WTC11 (cell line): ENCODE results near the gene CAGE1. TPM values are rescaled to one million over a fixed set of nuclear protein-coding genes. Genes with fewer than 3 reads are reported as not detected.

Source experiments
- ATAC-seq: fragments of 200-7000 bp; cut with Tn5 transposase; 2 replicates; pipeline ENCODE4 v1.10.0; 2021; ENCODE audit warnings: mild to moderate bottlenecking, moderate library complexity
- CTCF ChIA-PET: fragments of 300-600 bp; sonication (Branson Sonifier 250); formaldehyde crosslinking; loops from one replicate; lab custom pipeline; 2021; ENCODE audit warnings: antibody characterized with exemption; lab: Charles Lee
- POLR2A ChIA-PET: fragments of 350-600 bp; sonication (Branson Sonifier 250); formaldehyde crosslinking; loops from one replicate; lab custom pipeline; 2021; ENCODE audit warnings: antibody characterized with exemption; lab: Charles Lee
- DNase-seq: peaks from one replicate; pipeline ENCODE4 v3.0.0; 2021; ENCODE audit warnings: low spot score
- H3K27ac Mint-ChIP-seq: 2 replicates; pipeline ENCODE4 v1.8.0; 2021; ENCODE audit warnings: mixed read lengths
- H3K27me3 Mint-ChIP-seq: 2 replicates; pipeline ENCODE4 v1.8.0; 2021; ENCODE audit warnings: low read depth, mild to moderate bottlenecking, moderate library complexity, mixed read lengths
- H3K36me3 Mint-ChIP-seq: 2 replicates; pipeline ENCODE4 v1.8.0; 2021; ENCODE audit warnings: mixed read lengths
- H3K4me1 Mint-ChIP-seq: 2 replicates; pipeline ENCODE4 v1.8.0; 2022; ENCODE audit warnings: mixed read lengths
- H3K4me3 Mint-ChIP-seq: 2 replicates; pipeline ENCODE4 v1.8.0; 2021; ENCODE audit warnings: mild to moderate bottlenecking, moderate library complexity, mixed read lengths
- H3K9me3 Mint-ChIP-seq: 2 replicates; pipeline ENCODE4 v1.8.0; 2021; ENCODE audit warnings: mixed read lengths
- AFF4 ChIP-seq: sonication (generic); formaldehyde crosslinking; IDR thresholded peaks from 2 replicates; pipeline ENCODE4 v1.8.1; 2023; ENCODE audit warnings: mild to moderate bottlenecking, missing genetic modification reagents, borderline replicate concordance
- ATF3 ChIP-seq: sonication (generic); formaldehyde crosslinking; conservative IDR thresholded peaks from 2 replicates; pipeline ENCODE4 v1.8.1; 2022; ENCODE audit warnings: mild to moderate bottlenecking, missing genetic modification reagents
- CBFB ChIP-seq: sonication (generic); formaldehyde crosslinking; IDR thresholded peaks from 2 replicates; pipeline ENCODE4 v1.8.1; 2022; ENCODE audit warnings: mild to moderate bottlenecking, low read depth, missing genetic modification reagents
- CDX4 ChIP-seq: fragments of 250-450 bp; sonication (Bioruptor Pico); IDR thresholded peaks from 2 replicates; pipeline ENCODE4 v1.9.0; 2021; ENCODE audit warnings: moderate library complexity, mild to moderate bottlenecking, inconsistent platforms, borderline replicate concordance
- CREB1 ChIP-seq: sonication (generic); formaldehyde crosslinking; IDR thresholded peaks from 2 replicates; pipeline ENCODE4 v1.8.0; 2023; ENCODE audit warnings: mild to moderate bottlenecking, missing genetic modification reagents
- CREM ChIP-seq: sonication (generic); formaldehyde crosslinking; IDR thresholded peaks from 2 replicates; pipeline ENCODE4 v1.8.1; 2022; ENCODE audit warnings: mild to moderate bottlenecking, missing genetic modification reagents, moderate library complexity
- CTCF ChIP-seq: fragments of 200-600 bp; IDR thresholded peaks from 2 replicates; pipeline ENCODE4 v1.8.0; 2022; ENCODE audit warnings: antibody characterized with exemption
- E2F1 ChIP-seq: sonication (generic); formaldehyde crosslinking; IDR thresholded peaks from 2 replicates; pipeline ENCODE4 v1.8.0; 2022; ENCODE audit warnings: mild to moderate bottlenecking, missing genetic modification reagents
- EMX1 ChIP-seq: fragments of 250-450 bp; sonication (Bioruptor Pico); IDR thresholded peaks from 2 replicates; pipeline ENCODE4 v1.8.0; 2021; ENCODE audit warnings: mild to moderate bottlenecking
- FOXP4 ChIP-seq: sonication (generic); formaldehyde crosslinking; IDR thresholded peaks from 2 replicates; pipeline ENCODE4 v1.8.0; 2022; ENCODE audit warnings: mild to moderate bottlenecking, missing genetic modification reagents
- IRF2 ChIP-seq: sonication (generic); formaldehyde crosslinking; IDR thresholded peaks from 2 replicates; pipeline ENCODE4 v1.8.0; 2022; ENCODE audit warnings: low read depth, missing genetic modification reagents, borderline replicate concordance
- JUN ChIP-seq: sonication (generic); formaldehyde crosslinking; IDR thresholded peaks from 2 replicates; pipeline ENCODE4 v1.8.0; 2023; ENCODE audit warnings: mild to moderate bottlenecking, missing genetic modification reagents
- MAX ChIP-seq: sonication (generic); formaldehyde crosslinking; IDR thresholded peaks from 2 replicates; pipeline ENCODE4 v1.8.0; 2022; ENCODE audit warnings: mild to moderate bottlenecking, missing genetic modification reagents
- NFATC4 ChIP-seq: fragments of 250-450 bp; sonication (Bioruptor Pico); IDR thresholded peaks from 2 replicates; pipeline ENCODE4 v1.9.0; 2021; ENCODE audit warnings: mild to moderate bottlenecking
- SMAD4 ChIP-seq: sonication (generic); formaldehyde crosslinking; IDR thresholded peaks from 2 replicates; pipeline ENCODE4 v1.8.0; 2022; ENCODE audit warnings: mild to moderate bottlenecking, missing genetic modification reagents
- SP1 ChIP-seq: sonication (generic); formaldehyde crosslinking; conservative IDR thresholded peaks from 2 replicates; pipeline ENCODE4 v1.8.1; 2022; ENCODE audit warnings: missing genetic modification reagents
- USF2 ChIP-seq: sonication (generic); formaldehyde crosslinking; IDR thresholded peaks from 2 replicates; pipeline ENCODE4 v1.8.1; 2023; ENCODE audit warnings: mild to moderate bottlenecking, missing genetic modification reagents, moderate library complexity
- ZMAT4 ChIP-seq: fragments of 250-450 bp; sonication (Bioruptor Pico); IDR thresholded peaks from 2 replicates; pipeline ENCODE4 v1.9.0; 2021; ENCODE audit warnings: mild to moderate bottlenecking
- ZNF232 ChIP-seq: sonication (generic); formaldehyde crosslinking; IDR thresholded peaks from 2 replicates; pipeline ENCODE4 v1.8.0; 2022; ENCODE audit warnings: mild to moderate bottlenecking, missing genetic modification reagents
- ZNF263 ChIP-seq: sonication (generic); formaldehyde crosslinking; IDR thresholded peaks from 2 replicates; pipeline ENCODE4 v1.8.1; 2022; ENCODE audit warnings: low read depth, mild to moderate bottlenecking, moderate library complexity, missing genetic modification reagents
- ZNF423 ChIP-seq: fragments of 250-450 bp; sonication (Bioruptor Pico); IDR thresholded peaks from 2 replicates; pipeline ENCODE4 v2.1.2; 2022; ENCODE audit warnings: mild to moderate bottlenecking, moderate library complexity
- total RNA-seq: library from RNA; stranded (reverse); gene quantifications from 3 replicates; pipeline ENCODE4 v1.2.3, GENCODE V29; 2021

CAGE1 gene
- total RNA-seq, 1 experiment from 2014 or later, result 0.07 TPM

GRCh38 chr6:7311917-7312615, 77.5 kb downstream of the CAGE1 start (continued):
- TF ChIP-seq CDX4, result no peak
- no peak for TF ChIP-seq SP1
- no peak for TF ChIP-seq ZNF232 (CRISPR knock-in tag)
- no peak for TF ChIP-seq USF2
- TF ChIP-seq CREB1 (CRISPR knock-in tag), result no peak
- TF ChIP-seq, all 79 proteins: peak for 0

GRCh38 chr6:7311176-7311575, 78.4 kb downstream of the CAGE1 start:
- POLR2A ChIA-PET, result no interaction called here
- CTCF ChIA-PET, result no interaction called here

More at GRCh38 chr6:7311176-7311575, 78.4 kb downstream of the CAGE1 start:
- Mint-ChIP-seq H3K4me3 (peak overlapping the region; percentile 62), H3K27me3 (no peaks in the 10 kb centered on the region), H3K36me3 (peaks cover 32% of the 10 kb centered on the region), H3K27ac (peak overlapping the region; percentile 15; the same call in 1 of the 2 replicates), H3K4me1 (peaks cover 12% of the 10 kb centered on the region), H3K9me3 (peaks cover 3% of the 10 kb centered on the region)
- TF ChIP-seq CTCF, result no peak
- TF ChIP-seq IRF2 (CRISPR knock-in tag), result no peak
- no peak for TF ChIP-seq ZNF263 (CRISPR knock-in tag)
- no peak for TF ChIP-seq ZNF423 (CRISPR knock-in tag)
- TF ChIP-seq CREM (CRISPR knock-in tag), result no peak
- no peak for TF ChIP-seq E2F1
- TF ChIP-seq MAX (CRISPR knock-in tag), result no peak
- no peak for TF ChIP-seq JUN
- no peak for TF ChIP-seq AFF4 (CRISPR knock-in tag)
- TF ChIP-seq NFATC4 (CRISPR knock-in tag), result no peak
- no peak for TF ChIP-seq EMX1 (CRISPR knock-in tag)
- no peak for TF ChIP-seq ZMAT4 (CRISPR knock-in tag)
- TF ChIP-seq FOXP4 (CRISPR knock-in tag), result no peak
- no peak for TF ChIP-seq ATF3 (CRISPR knock-in tag)
- TF ChIP-seq CBFB (CRISPR knock-in tag), result no peak
- no peak for TF ChIP-seq SMAD4 (CRISPR knock-in tag)
- no peak for DNase-seq
- no peak for ATAC-seq
